H9 (cell line): ENCODE data around the gene SLC35A3. TPM values are rescaled to one million over a fixed set of nuclear protein-coding genes. Genes with fewer than 3 reads are reported as not detected.

Experiments used
- DNase-seq: peaks from one replicate; pipeline ENCODE4 v3.0.0-alpha.2; 2017
- H2AFZ ChIP-seq: one replicate; pipeline ENCODE4 v1.6.1; 2013; ENCODE audit warnings: mild to moderate bottlenecking, low read length, control low read depth, moderate library complexity
- H2AK5ac ChIP-seq: 2 replicates; pipeline ENCODE4 v1.6.1; 2013; ENCODE audit warnings: low read length, control low read depth, mixed read lengths; ENCODE audit not compliant: insufficient read length
- H2BK120ac ChIP-seq: one replicate; pipeline ENCODE4 v1.6.1; 2013; ENCODE audit warnings: low read depth, mild to moderate bottlenecking, low read length, control low read depth, inconsistent platforms; ENCODE audit not compliant: poor library complexity, severe bottlenecking
- H2BK12ac ChIP-seq: 2 replicates; pipeline ENCODE4 v1.6.1; 2013; ENCODE audit warnings: low read length, control low read depth, mixed read lengths, low read depth; ENCODE audit not compliant: insufficient read length
- H2BK15ac ChIP-seq: 2 replicates; pipeline ENCODE4 v1.6.1; 2013; ENCODE audit warnings: low read depth, low read length, control low read depth
- H2BK20ac ChIP-seq: one replicate; pipeline ENCODE4 v1.6.1; 2013; ENCODE audit warnings: low read depth, mild to moderate bottlenecking, low read length, control low read depth, inconsistent platforms; ENCODE audit not compliant: poor library complexity, severe bottlenecking
- H2BK5ac ChIP-seq: 2 replicates; pipeline ENCODE4 v1.6.1; 2013; ENCODE audit warnings: low read length, control low read depth, mixed read lengths; ENCODE audit not compliant: insufficient read length
- H3K14ac ChIP-seq: 2 replicates; pipeline ENCODE4 v1.6.1; 2013; ENCODE audit warnings: low read length, control low read depth; ENCODE audit not compliant: insufficient read depth
- H3K18ac ChIP-seq: 2 replicates; pipeline ENCODE4 v1.6.1; 2013; ENCODE audit warnings: low read depth, mild to moderate bottlenecking, mixed read lengths, low read length, control low read depth; ENCODE audit not compliant: insufficient read length
- H3K23ac ChIP-seq: 2 replicates; pipeline ENCODE4 v1.6.1; 2013; ENCODE audit warnings: low read length, control low read depth, mixed read lengths, low read depth; ENCODE audit not compliant: insufficient read length
- H3K23me2 ChIP-seq: 2 replicates; pipeline ENCODE4 v1.6.1; 2013; ENCODE audit warnings: low read depth, mild to moderate bottlenecking, mixed read lengths, low read length, control low read depth; ENCODE audit not compliant: insufficient read length, poor library complexity, severe bottlenecking
- H3K27ac ChIP-seq: 2 replicates; pipeline ENCODE4 v1.5.1; 2013; ENCODE audit warnings: low read length, control low read depth, mixed read lengths, low read depth; ENCODE audit not compliant: insufficient read length
- H3K27me3 ChIP-seq: 2 replicates; pipeline ENCODE4 v1.6.1; 2013; ENCODE audit warnings: low read length, control low read depth, inconsistent platforms; ENCODE audit not compliant: insufficient read depth
- H3K4ac ChIP-seq: 2 replicates; pipeline ENCODE4 v1.6.1; 2013; ENCODE audit warnings: low read depth, mild to moderate bottlenecking, control low read depth, inconsistent platforms, low read length, moderate library complexity
- H3K4me1 ChIP-seq: 2 replicates; pipeline ENCODE4 v1.6.1; 2013; ENCODE audit warnings: low read length, control low read depth, inconsistent platforms; ENCODE audit not compliant: insufficient read depth
- H3K4me2 ChIP-seq: 2 replicates; pipeline ENCODE4 v1.6.1; 2013; ENCODE audit warnings: low read length, control low read depth, mixed read lengths; ENCODE audit not compliant: insufficient read length, insufficient read depth
- H3K56ac ChIP-seq: 2 replicates; pipeline ENCODE4 v1.6.1; 2013; ENCODE audit warnings: low read depth, mild to moderate bottlenecking, mixed read lengths, low read length, control low read depth; ENCODE audit not compliant: insufficient read length
- H3K79me1 ChIP-seq: 2 replicates; pipeline ENCODE4 v1.6.1; 2013; ENCODE audit warnings: low read depth, mild to moderate bottlenecking, moderate library complexity, low read length, control low read depth, inconsistent platforms; ENCODE audit not compliant: insufficient read depth, poor library complexity, severe bottlenecking
- H3K79me2 ChIP-seq: 2 replicates; pipeline ENCODE4 v1.6.1; 2013; ENCODE audit warnings: low read length, control low read depth, inconsistent platforms; ENCODE audit not compliant: insufficient read depth
- H3K9ac ChIP-seq: 2 replicates; pipeline ENCODE4 v1.6.1; 2013; ENCODE audit warnings: low read length, control low read depth, mixed read lengths; ENCODE audit not compliant: insufficient read length; ENCODE audit errors: extremely low read depth
- H3K9me3 ChIP-seq: one replicate; pipeline ENCODE4 v1.6.1; 2013; ENCODE audit warnings: low read depth, low read length, inconsistent platforms; ENCODE audit not compliant: control insufficient read depth
- H3T11ph ChIP-seq: one replicate; pipeline ENCODE4 v1.6.1; 2013; ENCODE audit warnings: mild to moderate bottlenecking, low read length, control low read depth, inconsistent platforms
- H4K20me1 ChIP-seq: one replicate; pipeline ENCODE4 v1.6.1; 2013; ENCODE audit not compliant: control insufficient read depth, insufficient read length, insufficient read depth
- H4K5ac ChIP-seq: 2 replicates; pipeline ENCODE4 v1.6.1; 2013; ENCODE audit warnings: low read depth, mild to moderate bottlenecking, mixed read lengths, low read length, control low read depth; ENCODE audit not compliant: insufficient read length
- H4K8ac ChIP-seq: replicated peaks from 2 replicates; pipeline ENCODE4 v1.6.1; 2013; ENCODE audit warnings: low read length, control low read depth, mixed read lengths, low read depth; ENCODE audit not compliant: insufficient read length
- H4K91ac ChIP-seq: 2 replicates; pipeline ENCODE4 v1.6.1; 2013; ENCODE audit warnings: low read depth, mild to moderate bottlenecking, moderate library complexity, mixed read lengths, low read length, control low read depth; ENCODE audit not compliant: insufficient read length
- H3K27ac Mint-ChIP-seq, 3 experiments: 2 replicates in 2 of 3; 3 replicates in 1 of 3; pipeline ENCODE4 v1.8.0; 2020 to 2021; ENCODE audit warnings: mixed read lengths in 3 of 3, mild to moderate bottlenecking in 1 of 3, moderate library complexity in 1 of 3
- H3K27me3 Mint-ChIP-seq: 2 replicates; pipeline ENCODE4 v1.8.0; 2021; ENCODE audit warnings: low read depth, mild to moderate bottlenecking, moderate library complexity, mixed read lengths
- H3K36me3 Mint-ChIP-seq, 3 experiments: 2 replicates in 2 of 3; 3 replicates in 1 of 3; pipeline ENCODE4 v1.8.0; 2020 to 2021; ENCODE audit warnings: low read depth in 3 of 3, mixed read lengths in 3 of 3; ENCODE audit not compliant: insufficient read depth in 1 of 3
- H3K4me1 Mint-ChIP-seq, 2 experiments: 2 replicates each; pipeline ENCODE4 v1.8.0; 2020; ENCODE audit warnings: mixed read lengths in 2 of 2
- H3K4me3 Mint-ChIP-seq, 2 experiments: 2 replicates in 1 of 2; 3 replicates in 1 of 2; pipeline ENCODE4 v1.8.0; 2020 to 2021; ENCODE audit warnings: mild to moderate bottlenecking in 2 of 2, mixed read lengths in 2 of 2, moderate library complexity in 1 of 2
- H3K9me3 Mint-ChIP-seq, 2 experiments: 2 replicates in 1 of 2; 3 replicates in 1 of 2; pipeline ENCODE4 v1.8.0; 2020; ENCODE audit warnings: mild to moderate bottlenecking in 2 of 2, mixed read lengths in 2 of 2, moderate library complexity in 1 of 2
- WGBS: extraction: QIAGEN DNeasy Blood & Tissue Kit; methylation state at CpG from one replicate; pipeline ENCODE4 v1.1.7; 2013; ENCODE audit warnings: missing lambda C conversion rate, low lambda C conversion rate, mixed read lengths; ENCODE audit not compliant: insufficient read length; ENCODE audit errors: extremely low coverage; 5-methylcytosine and 5-hydroxymethylcytosine counted together
- total RNA-seq: library from RNA; stranded (reverse); gene quantifications from 2 replicates; pipeline ENCODE4 v1.2.1, GENCODE V29; 2021
- TF ChIP-seq, protein P1 (sequence below): fragments of 200-600 bp; sonication (generic); conservative IDR thresholded peaks from 3 replicates; pipeline ENCODE4 v1.8.0; 2021; ENCODE audit warnings: antibody characterized with exemption, mild to moderate bottlenecking

The SLC35A3 gene
- total RNA-seq, 1 experiment from 2014 or later = 15.1 TPM

DNA sequence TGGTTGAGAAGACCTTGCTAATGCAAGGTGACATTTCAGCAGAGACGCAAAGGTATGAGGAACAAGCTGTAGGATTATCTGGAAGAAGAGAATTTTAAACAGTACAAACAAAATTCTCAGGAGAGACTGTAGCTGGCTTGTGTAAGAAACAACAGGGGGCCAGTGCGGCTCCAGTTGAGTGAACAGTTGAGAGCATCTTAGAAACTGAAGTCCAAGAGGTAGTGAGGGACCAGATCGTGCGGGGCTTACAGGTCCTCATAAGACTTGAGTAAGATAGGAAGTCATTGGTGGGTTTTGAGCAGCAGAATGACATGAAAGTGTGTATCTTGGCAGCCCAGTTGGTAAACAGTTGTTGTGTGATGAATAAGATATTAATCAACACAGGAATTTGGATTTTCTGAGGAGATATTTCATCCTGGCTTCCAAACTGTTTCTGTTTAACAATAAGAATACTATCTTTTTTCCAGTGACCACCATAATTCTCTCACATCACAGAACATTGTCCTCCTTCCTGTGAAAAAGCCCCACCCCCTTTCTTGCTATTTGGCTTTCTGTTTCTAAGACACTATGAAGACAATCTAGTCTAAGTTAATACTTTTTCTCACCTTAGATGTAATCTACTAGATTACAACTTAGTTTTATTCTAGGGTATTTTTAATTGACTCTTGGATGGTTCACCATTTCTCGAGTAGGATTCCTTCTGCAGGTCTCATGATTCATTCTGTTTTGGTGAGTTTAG lies 100.6 kb downstream of the SLC35A3 start:
- no peaks in the 10 kb centered on the region for H3K4me1 Mint-ChIP-seq
- no peak overlapping the region for H3T11ph ChIP-seq
- TF ChIP-seq, protein P1, sequence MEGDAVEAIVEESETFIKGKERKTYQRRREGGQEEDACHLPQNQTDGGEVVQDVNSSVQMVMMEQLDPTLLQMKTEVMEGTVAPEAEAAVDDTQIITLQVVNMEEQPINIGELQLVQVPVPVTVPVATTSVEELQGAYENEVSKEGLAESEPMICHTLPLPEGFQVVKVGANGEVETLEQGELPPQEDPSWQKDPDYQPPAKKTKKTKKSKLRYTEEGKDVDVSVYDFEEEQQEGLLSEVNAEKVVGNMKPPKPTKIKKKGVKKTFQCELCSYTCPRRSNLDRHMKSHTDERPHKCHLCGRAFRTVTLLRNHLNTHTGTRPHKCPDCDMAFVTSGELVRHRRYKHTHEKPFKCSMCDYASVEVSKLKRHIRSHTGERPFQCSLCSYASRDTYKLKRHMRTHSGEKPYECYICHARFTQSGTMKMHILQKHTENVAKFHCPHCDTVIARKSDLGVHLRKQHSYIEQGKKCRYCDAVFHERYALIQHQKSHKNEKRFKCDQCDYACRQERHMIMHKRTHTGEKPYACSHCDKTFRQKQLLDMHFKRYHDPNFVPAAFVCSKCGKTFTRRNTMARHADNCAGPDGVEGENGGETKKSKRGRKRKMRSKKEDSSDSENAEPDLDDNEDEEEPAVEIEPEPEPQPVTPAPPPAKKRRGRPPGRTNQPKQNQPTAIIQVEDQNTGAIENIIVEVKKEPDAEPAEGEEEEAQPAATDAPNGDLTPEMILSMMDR = no peak
- no peaks in the 10 kb centered on the region for H3K23me2 ChIP-seq
- H3K9me3 Mint-ChIP-seq = no peaks in the 10 kb centered on the region
- no peak overlapping the region for H2BK12ac ChIP-seq
- H2BK120ac ChIP-seq = no peak overlapping the region
- H3K79me1 ChIP-seq = no peaks in the 10 kb centered on the region
- no peaks in the 10 kb centered on the region for H3K9me3 ChIP-seq
- no peak overlapping the region for H2AK5ac ChIP-seq
- H3K14ac ChIP-seq = no peak overlapping the region
- no CpG with 5 or more reads among the region's 5 CpGs for WGBS
- H3K18ac ChIP-seq = no peak overlapping the region
- no peak overlapping the region for H3K27ac ChIP-seq
- H4K5ac ChIP-seq = no peak overlapping the region
- H3K27me3 Mint-ChIP-seq = no peaks in the 10 kb centered on the region
- no peak overlapping the region for H2AFZ ChIP-seq
- H3K9ac ChIP-seq = no peak overlapping the region
- no peak overlapping the region for H2BK20ac ChIP-seq
- no peak overlapping the region for H4K8ac ChIP-seq
- H2BK5ac ChIP-seq = no peak overlapping the region
- no peak overlapping the region for H3K56ac ChIP-seq
- peak overlapping the region in 2 of 3 experiments; percentile 0 to 51; a peak in 1 of 7 replicates for H3K27ac Mint-ChIP-seq
- DNase-seq = no peak
- no peaks in the 10 kb centered on the region for H3K27me3 ChIP-seq
- no peaks in the 10 kb centered on the region for H4K20me1 ChIP-seq
- H3K23ac ChIP-seq = no peak overlapping the region
- no peaks in the 10 kb centered on the region for H3K79me2 ChIP-seq
- no peak overlapping the region for H3K4ac ChIP-seq
- no peak overlapping the region for H3K4me3 Mint-ChIP-seq
- H3K36me3 Mint-ChIP-seq = peaks cover 29 to 76% (median 65%) of the 10 kb centered on the region in 3 experiments; a peak in 6 of 7 replicates
- no peaks in the 10 kb centered on the region for H3K4me1 ChIP-seq
- H2BK15ac ChIP-seq = no peak overlapping the region
- H3K4me2 ChIP-seq = no peak overlapping the region
- no peak overlapping the region for H4K91ac ChIP-seq
